Measurements from ENCODE around the gene EDN2.

DNA sequence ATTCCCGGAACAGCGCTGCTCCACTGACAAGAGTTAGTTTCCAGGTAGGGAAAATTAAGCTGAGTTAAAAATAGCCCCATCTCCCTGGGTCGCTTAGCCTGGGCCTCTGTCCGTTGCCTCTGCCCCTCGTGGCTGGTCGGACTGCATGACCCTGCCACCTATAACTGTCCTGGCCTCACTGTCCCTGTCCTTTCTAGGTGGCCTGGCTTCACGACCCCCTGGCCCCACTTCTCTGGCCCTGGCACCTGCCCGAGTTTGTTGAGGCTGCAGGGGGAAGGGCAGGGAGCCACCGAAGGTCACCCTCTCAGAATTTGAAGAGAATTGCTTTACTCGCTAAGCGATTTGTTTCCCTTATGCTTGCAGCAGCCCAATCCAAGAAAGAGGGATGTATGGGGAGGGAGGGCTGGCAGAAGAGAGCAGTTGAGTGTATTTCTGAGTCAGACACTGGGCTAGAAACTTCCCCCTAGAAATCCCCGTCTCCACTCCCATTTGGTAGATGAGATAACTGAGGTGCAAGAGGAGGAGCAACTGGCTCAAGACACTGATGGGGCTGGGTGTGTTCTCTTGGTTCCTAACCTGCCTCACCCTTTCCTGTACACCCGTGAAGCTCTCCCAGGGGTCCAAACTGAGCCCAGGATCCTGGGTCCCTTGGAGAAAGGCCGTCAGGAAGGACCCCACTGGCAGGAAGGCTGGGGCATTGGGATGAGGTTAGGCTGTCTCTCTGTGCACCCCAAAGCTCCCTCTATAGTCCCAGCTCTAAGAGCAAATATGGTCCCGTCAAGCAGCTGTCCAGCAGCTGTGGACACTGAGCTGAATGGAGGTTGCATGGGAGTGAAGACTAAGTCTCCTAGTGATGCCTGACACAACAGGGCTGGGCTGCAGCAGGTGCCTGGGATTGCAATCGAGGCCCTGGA lies 2.9 kb upstream of the EDN2 start:
- TF ChIP-seq CTCF (IDR thresholded peaks at IDR 0.05) (no peak), POLR2A (IDR thresholded peaks at IDR 0.05) (no peak)

Data from tibial nerve (tissue), 3 donors.